LHCN-M2 (cell line): ENCODE measurements around the gene ACTL9. TPM values are rescaled to one million over a fixed set of nuclear protein-coding genes. Genes with fewer than 3 reads are reported as not detected.

Experiments
- DNase-seq: peaks from one replicate; pipeline ENCODE4 v3.0.0-alpha.2; 2012; ENCODE audit warnings: low read depth
- total RNA-seq: library from RNA; depleted of rRNA; stranded (reverse); fragments of >200 nt; gene quantifications from 2 replicates; pipeline ENCODE4 v1.2.3, GENCODE V29; 2014

The ACTL9 gene
- total RNA-seq, 1 experiment from 2014 or later = not detected

- no peak for DNase-seq
Observed at GRCh38 chr19:8684001-8684902, 14.3 kb downstream of the ACTL9 start.

GRCh38 chr19:8682931-8683330 is 15.7 kb downstream of the ACTL9 start:
- no peak for DNase-seq

- DNase-seq = no peak
Observed at GRCh38 chr19:8682472-8682871, 16.1 kb downstream of the ACTL9 start.

- no peak for DNase-seq
Observed at GRCh38 chr19:8681345-8682029, 17.1 kb downstream of the ACTL9 start.

- no peak for DNase-seq
Observed at GRCh38 chr19:8680676-8681344, 17.8 kb downstream of the ACTL9 start.

- no peak for DNase-seq
Observed at GRCh38 chr19:8678244-8678807, 20.3 kb downstream of the ACTL9 start.

- no peak for DNase-seq
Observed at GRCh38 chr19:8675066-8675465, 23.5 kb downstream of the ACTL9 start.

- DNase-seq = no peak
Observed at GRCh38 chr19:8673276-8673891, 25.2 kb downstream of the ACTL9 start.

- no peak for DNase-seq
Observed at GRCh38 chr19:8666814-8667405, 31.7 kb downstream of the ACTL9 start.

- no peak for DNase-seq
Observed at GRCh38 chr19:8665468-8666213, 33.0 kb downstream of the ACTL9 start.

- DNase-seq = no peak
Observed at GRCh38 chr19:8664671-8665057, 33.9 kb downstream of the ACTL9 start.

GRCh38 chr19:8663920-8664670 is 34.5 kb downstream of the ACTL9 start:
- no peak for DNase-seq

GRCh38 chr19:8662263-8662662 is 36.3 kb downstream of the ACTL9 start:
- no peak for DNase-seq

- no peak for DNase-seq
Observed at GRCh38 chr19:8659905-8660304, 38.7 kb downstream of the ACTL9 start.

GRCh38 chr19:8657869-8658268 is 40.7 kb downstream of the ACTL9 start:
- no peak for DNase-seq

- DNase-seq = no peak
Observed at GRCh38 chr19:8655340-8655709, 43.3 kb downstream of the ACTL9 start.

GRCh38 chr19:8654591-8655339 is 43.8 kb downstream of the ACTL9 start:
- peak; percentile 14 for DNase-seq

- DNase-seq = no peak
Observed at GRCh38 chr19:8648240-8648639, 50.4 kb downstream of the ACTL9 start.
